ENCODE results near the gene SRSF12. TPM values are rescaled to one million over a fixed set of nuclear protein-coding genes. Genes with fewer than 3 reads are reported as not detected.

The SRSF12 gene
- total and polyA plus RNA-seq, 2 experiments from 2014 or later = 5.6 to 5.7 TPM

DNA sequence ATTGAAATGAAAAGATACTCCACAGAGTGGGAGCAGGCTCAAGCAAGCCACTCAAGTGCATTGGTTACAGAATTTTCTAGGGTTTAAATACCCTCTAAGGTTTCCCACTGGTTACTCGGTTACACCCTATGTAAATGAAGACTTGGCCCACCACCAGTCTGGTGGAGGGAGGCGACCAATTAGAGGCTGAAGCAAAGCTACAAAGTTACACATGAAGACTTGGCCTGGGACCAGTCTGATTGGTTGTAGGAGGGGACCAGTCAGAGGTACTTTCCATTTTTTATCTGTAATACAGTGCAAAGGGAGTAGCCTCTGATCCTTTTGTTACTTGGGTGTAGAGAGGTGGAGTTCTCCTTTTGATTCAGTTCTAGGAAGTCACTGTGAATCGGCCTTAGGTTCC is 7.6 kb downstream of the SRSF12 start:
- WGBS (ENCODE audit: low lambda C conversion rate, missing lambda C conversion rate) = 97% methylated on average over 3 of the region's 3 CpGs
- no peaks in the 10 kb centered on the region for H3K27me3 ChIP-seq
- no peaks in the 10 kb centered on the region for H3K36me3 ChIP-seq (replicated peaks; ENCODE audit: insufficient read depth, low read depth)
- no peak overlapping the region for H3K4me2 ChIP-seq
- TF ChIP-seq EZH2 (IDR thresholded peaks at IDR 0.05; ENCODE audit: borderline replicate concordance) (no peak), CTCF (IDR thresholded peaks at IDR 0.05; ENCODE audit: poor library complexity) (no peak), EZH2phosphoT487 (IDR thresholded peaks at IDR 0.05; ENCODE audit: low read depth, severe bottlenecking, unreplicated experiment) (no peak)
- H3K79me2 ChIP-seq = peaks cover 24% of the 10 kb centered on the region
- H3K4me1 ChIP-seq (ENCODE audit: insufficient read depth) = no peaks in the 10 kb centered on the region
- H3K4me3 ChIP-seq = no peak overlapping the region
- no peak for DNase-seq (ENCODE audit: low spot score)
- no peak overlapping the region for H2AFZ ChIP-seq
- H3K9me2 ChIP-seq (replicated peaks; ENCODE audit: insufficient read depth) = no peaks in the 10 kb centered on the region
- no peak overlapping the region for H3K27ac ChIP-seq
- no peaks in the 10 kb centered on the region for H3K9me3 ChIP-seq (ENCODE audit: low read depth)
- H4K20me1 ChIP-seq (ENCODE audit: insufficient read depth, poor library complexity, severe bottlenecking) = no peaks in the 10 kb centered on the region

GRCh38 chr6:89100114-89100513 is 17.8 kb downstream of the SRSF12 start:
- WGBS (ENCODE audit: low lambda C conversion rate, missing lambda C conversion rate) = 70% methylated on average over 2 of the region's 2 CpGs
- no peak overlapping the region for H3K27ac ChIP-seq
- no peaks in the 10 kb centered on the region for H3K36me3 ChIP-seq (replicated peaks; ENCODE audit: insufficient read depth, low read depth)
- no peaks in the 10 kb centered on the region for H3K79me2 ChIP-seq
- H3K9me3 ChIP-seq (ENCODE audit: low read depth) = no peaks in the 10 kb centered on the region
- no peaks in the 10 kb centered on the region for H3K27me3 ChIP-seq
- no peak for DNase-seq (ENCODE audit: low spot score)
- H3K9me2 ChIP-seq (replicated peaks; ENCODE audit: insufficient read depth) = no peaks in the 10 kb centered on the region
- H3K4me1 ChIP-seq (ENCODE audit: insufficient read depth) = no peaks in the 10 kb centered on the region
- no peak overlapping the region for H3K4me2 ChIP-seq
- no peak overlapping the region for H2AFZ ChIP-seq
- no peaks in the 10 kb centered on the region for H4K20me1 ChIP-seq (ENCODE audit: insufficient read depth, poor library complexity, severe bottlenecking)
- no peak overlapping the region for H3K4me3 ChIP-seq
- no peak for TF ChIP-seq EZH2phosphoT487 (IDR thresholded peaks at IDR 0.05; ENCODE audit: low read depth, severe bottlenecking, unreplicated experiment)
- TF ChIP-seq CTCF (IDR thresholded peaks at IDR 0.05; ENCODE audit: poor library complexity) = no peak
- TF ChIP-seq EZH2 (IDR thresholded peaks at IDR 0.05; ENCODE audit: borderline replicate concordance) = no peak

DNA sequence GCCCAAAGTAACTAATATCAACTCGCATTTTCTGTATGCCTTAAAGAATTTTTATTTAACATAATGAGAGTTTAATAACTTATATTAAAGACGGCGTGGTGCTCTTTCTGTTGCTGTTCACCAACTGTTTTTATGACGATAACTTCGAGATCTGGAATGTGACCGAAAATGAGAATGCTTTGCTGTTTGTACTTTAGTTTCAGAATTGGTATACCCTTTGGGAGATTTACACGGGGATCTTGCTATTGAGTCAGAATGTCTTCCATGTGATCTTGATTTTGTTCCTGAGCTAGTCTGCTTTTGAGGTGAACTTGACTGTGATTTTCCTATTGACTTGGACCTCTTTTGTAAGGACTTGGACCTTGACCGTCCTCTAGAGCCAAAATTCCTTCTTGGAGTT is 19.4 kb downstream of the SRSF12 start:
- H3K4me3 ChIP-seq = no peak overlapping the region
- no peaks in the 10 kb centered on the region for H3K27me3 ChIP-seq
- H3K4me1 ChIP-seq (ENCODE audit: insufficient read depth) = no peaks in the 10 kb centered on the region
- no peaks in the 10 kb centered on the region for H3K79me2 ChIP-seq
- no peak overlapping the region for H2AFZ ChIP-seq
- H3K27ac ChIP-seq = no peak overlapping the region
- 95% methylated on average over 8 of the region's 8 CpGs for WGBS (ENCODE audit: low lambda C conversion rate, missing lambda C conversion rate)
- H3K9me2 ChIP-seq (replicated peaks; ENCODE audit: insufficient read depth) = no peaks in the 10 kb centered on the region
- TF ChIP-seq EZH2phosphoT487 (IDR thresholded peaks at IDR 0.05; ENCODE audit: low read depth, severe bottlenecking, unreplicated experiment) (no peak), EZH2 (IDR thresholded peaks at IDR 0.05; ENCODE audit: borderline replicate concordance) (no peak), CTCF (IDR thresholded peaks at IDR 0.05; ENCODE audit: poor library complexity) (no peak)
- no peaks in the 10 kb centered on the region for H4K20me1 ChIP-seq (ENCODE audit: insufficient read depth, poor library complexity, severe bottlenecking)
- no peak overlapping the region for H3K4me2 ChIP-seq
- no peaks in the 10 kb centered on the region for H3K36me3 ChIP-seq (replicated peaks; ENCODE audit: insufficient read depth, low read depth)
- DNase-seq (ENCODE audit: low spot score) = no peak
- H3K9me3 ChIP-seq (ENCODE audit: low read depth) = no peaks in the 10 kb centered on the region

DNA sequence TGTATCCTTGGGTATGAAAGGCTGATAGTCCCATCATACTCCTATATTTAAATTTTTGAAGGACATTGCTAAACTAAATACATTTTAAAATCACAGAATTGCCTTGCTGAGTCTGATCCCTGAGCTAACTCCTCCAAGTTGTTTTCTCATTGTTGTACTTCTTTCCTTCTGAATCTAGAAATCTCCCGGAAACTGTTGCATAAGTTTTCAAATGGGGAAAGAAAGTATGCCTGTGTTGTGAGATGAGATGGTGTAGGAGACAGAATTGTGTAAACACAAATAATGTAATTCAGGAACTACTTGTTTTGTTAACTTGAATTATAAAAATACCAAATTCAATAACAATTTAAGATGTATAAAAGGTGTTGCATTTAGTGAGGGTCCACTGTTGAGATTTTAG is 30.0 kb downstream of the SRSF12 start:
- H3K27me3 ChIP-seq = no peaks in the 10 kb centered on the region
- H3K36me3 ChIP-seq (replicated peaks; ENCODE audit: insufficient read depth, low read depth) = no peaks in the 10 kb centered on the region
- peaks cover 48% of the 10 kb centered on the region for H4K20me1 ChIP-seq (ENCODE audit: insufficient read depth, poor library complexity, severe bottlenecking)
- DNase-seq (ENCODE audit: low spot score) = no peak
- no peak overlapping the region for H3K4me2 ChIP-seq
- no peaks in the 10 kb centered on the region for H3K9me3 ChIP-seq (ENCODE audit: low read depth)
- H3K27ac ChIP-seq = no peak overlapping the region
- H2AFZ ChIP-seq = no peak overlapping the region
- TF ChIP-seq EZH2 (IDR thresholded peaks at IDR 0.05; ENCODE audit: borderline replicate concordance) = no peak
- peaks cover 41% of the 10 kb centered on the region for H3K79me2 ChIP-seq
- H3K4me1 ChIP-seq (ENCODE audit: insufficient read depth) = peaks cover 21% of the 10 kb centered on the region
- no peak overlapping the region for H3K4me3 ChIP-seq
- no peaks in the 10 kb centered on the region for H3K9me2 ChIP-seq (replicated peaks; ENCODE audit: insufficient read depth)
- WGBS (ENCODE audit: low lambda C conversion rate, missing lambda C conversion rate) = 83% methylated on average over 1 of the region's 1 CpG
